T-cell (primary cell): ENCODE measurements around the gene CLDN9. TPM values are rescaled to one million over a fixed set of nuclear protein-coding genes. Genes with fewer than 3 reads are reported as not detected.

Experiments used
- ATAC-seq, 4 experiments: fragments of 200-7000 bp in 3 of 4; fragments of 150-1000 bp in 1 of 4; cut with Tn5 transposase; replicated peaks in 1 of 4; 1 replicate in 3 of 4; 2 replicates in 1 of 4; pipeline ENCODE4 v1.10.0; 2021; ENCODE audit warnings: moderate library complexity in 3 of 4, mild to moderate bottlenecking in 2 of 4, moderate number of reproducible peaks in 1 of 4
- CTCF ChIA-PET, 2 donors: fragments of 300-600 bp; sonication (Branson Sonifier 250); formaldehyde crosslinking; loops; one replicate each; lab custom pipeline; 2022; ENCODE audit warnings: antibody characterized with exemption in 2 of 2; lab: Charles Lee
- POLR2A ChIA-PET, 2 donors: fragments of 300-600 bp; sonication (Branson Sonifier 250); formaldehyde crosslinking; loops; one replicate each; lab custom pipeline; 2022; ENCODE audit warnings: antibody characterized with exemption in 2 of 2; lab: Charles Lee
- DNase-seq, 35 experiments: peaks; one replicate each; pipeline versions ENCODE4 v3.0.0 to v3.0.0-alpha.2; 2013 to 2023
- H3K27ac ChIP-seq: one replicate; pipeline ENCODE4 v1.5.1; 2013; ENCODE audit warnings: low read length
- H3K27me3 ChIP-seq, 2 experiments: replicated peaks in 1 of 2; 1 replicate in 1 of 2; 2 replicates in 1 of 2; pipeline versions ENCODE4 v1.6.1 to v1.7.0; 2013; ENCODE audit warnings: low read length in 1 of 2, mixed read lengths in 1 of 2; ENCODE audit not compliant: control insufficient read depth in 2 of 2, insufficient read depth in 2 of 2; ENCODE audit errors: extremely low read depth in 1 of 2
- H3K36me3 ChIP-seq, 2 donors: 1 replicate in 1 of 2; 2 replicates in 1 of 2; pipeline versions ENCODE4 v1.6.1 to v1.7.0; 2013; ENCODE audit warnings: low read length in 1 of 2; ENCODE audit not compliant: control insufficient read depth in 2 of 2, insufficient read depth in 1 of 2; ENCODE audit errors: extremely low read depth in 1 of 2
- H3K4me1 ChIP-seq, 2 experiments: 1 replicate in 1 of 2; 2 replicates in 1 of 2; pipeline versions ENCODE4 v1.6.1 to v1.7.0; 2013; ENCODE audit warnings: low read length in 2 of 2, mixed read lengths in 1 of 2; ENCODE audit not compliant: insufficient read depth in 2 of 2, control insufficient read depth in 1 of 2; ENCODE audit errors: extremely low read depth in 1 of 2
- H3K4me3 ChIP-seq, 2 donors: 1 replicate in 1 of 2; 2 replicates in 1 of 2; pipeline versions ENCODE4 v1.5.1 to v1.7.0; 2013; ENCODE audit warnings: mild to moderate bottlenecking in 2 of 2, low read length in 1 of 2, moderate library complexity in 1 of 2; ENCODE audit not compliant: control insufficient read depth in 1 of 2; ENCODE audit errors: extremely low read depth in 1 of 2
- H3K9me3 ChIP-seq: 2 replicates; pipeline ENCODE4 v1.7.0; 2013
- H3K27ac Mint-ChIP-seq, 2 donors: one replicate each; pipeline ENCODE4 v1.8.0; 2020 to 2021; ENCODE audit warnings: mild to moderate bottlenecking in 2 of 2, mixed read lengths in 2 of 2
- H3K27me3 Mint-ChIP-seq, 2 donors: one replicate each; pipeline ENCODE4 v1.8.0; 2021 to 2022; ENCODE audit warnings: mixed read lengths in 2 of 2
- H3K36me3 Mint-ChIP-seq: one replicate; pipeline ENCODE4 v1.8.0; 2021; ENCODE audit warnings: mixed read lengths
- H3K4me1 Mint-ChIP-seq, 3 donors: one replicate each; pipeline ENCODE4 v1.8.0; 2020 to 2022; ENCODE audit warnings: mixed read lengths in 3 of 3, mild to moderate bottlenecking in 1 of 3
- H3K4me3 Mint-ChIP-seq, 3 donors: one replicate each; pipeline ENCODE4 v1.8.0; 2020 to 2022; ENCODE audit warnings: mild to moderate bottlenecking in 3 of 3, mixed read lengths in 3 of 3, moderate library complexity in 3 of 3
- H3K9me3 Mint-ChIP-seq, 3 donors: one replicate each; pipeline ENCODE4 v1.8.0; 2020 to 2022; ENCODE audit warnings: mixed read lengths in 3 of 3
- WGBS: methylation state at CpG from one replicate; pipeline ENCODE4 v1.1.5; 2013; ENCODE audit warnings: missing lambda C conversion rate; ENCODE audit not compliant: insufficient coverage; 5-methylcytosine and 5-hydroxymethylcytosine counted together
- total RNA-seq, 35 experiments: library from RNA in 6 of 35; stranded (reverse) in 6 of 35; fragments of 120-200 nt in 1 of 35; gene quantifications; one replicate each; pipeline versions ENCODE4 v1.2.1 to v1.2.4 and lab custom pipeline; 2013 to 2026

CLDN9 gene
- total RNA-seq, 5 donors from 2014 or later (not counting 1 experiment from before 2014, with no cell fraction given): 0.16 TPM; not detected in 4

DNA sequence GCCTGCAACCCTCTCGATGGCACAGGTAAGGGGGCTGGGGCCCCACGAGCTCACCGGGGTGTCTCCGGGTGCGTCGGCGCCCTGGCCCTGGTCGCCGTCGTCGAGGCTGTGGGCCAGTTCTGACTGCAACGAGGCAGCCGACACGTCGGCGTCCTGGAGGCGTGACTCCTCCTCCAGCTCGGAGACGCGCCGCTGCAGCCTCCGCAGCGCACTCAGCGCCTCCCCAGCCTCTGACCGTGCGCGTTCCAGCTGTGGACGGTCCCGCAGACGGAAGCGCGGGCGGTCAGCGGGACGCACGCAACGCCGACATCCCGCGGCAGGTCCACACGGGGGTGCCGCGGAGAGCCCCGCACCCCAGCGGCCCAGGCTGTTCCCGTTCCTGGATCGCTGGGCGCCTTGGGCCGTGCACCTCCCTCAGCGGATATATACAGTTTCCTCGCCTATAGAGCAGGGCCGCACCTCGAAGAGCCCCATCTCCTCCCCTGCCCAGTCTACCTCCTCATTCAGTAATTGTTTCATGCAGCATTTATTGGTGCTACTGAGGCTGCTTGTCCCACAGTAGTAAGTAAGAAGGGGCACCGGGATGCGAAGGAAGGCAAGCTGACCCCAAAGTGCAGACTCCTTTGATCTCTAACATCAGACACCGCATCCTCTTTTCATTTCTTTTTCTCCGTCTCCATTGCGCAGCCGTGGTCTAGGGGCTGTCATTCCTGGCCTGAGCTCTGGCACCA is 16.9 kb downstream of the CLDN9 start:
- no peaks in the 10 kb centered on the region for H3K9me3 ChIP-seq
- no peak overlapping the region for H3K27ac ChIP-seq
- CTCF ChIA-PET: interaction anchor here in 1 of 2 donors (0.6 to 1.1 kb wide), 2 partner anchors 25 to 26 kb away, joined by 3 to 6 read pairs; no protein-coding TSS in a partner anchor
- H3K27me3 ChIP-seq: peaks cover 7 to 61% of the 10 kb centered on the region in 2 experiments
- 7% methylated on average over 54 of the region's 59 CpGs for WGBS
- H3K36me3 Mint-ChIP-seq: peaks cover 9% of the 10 kb centered on the region
- peaks cover 35 to 39% of the 10 kb centered on the region in 2 donors for H3K27me3 Mint-ChIP-seq
- peak; percentile 23 to 51 (median 37) for ATAC-seq
- peaks cover 15 to 26% of the 10 kb centered on the region in 2 donors for H3K36me3 ChIP-seq
- no peaks in the 10 kb centered on the region for H3K9me3 Mint-ChIP-seq
- H3K4me1 Mint-ChIP-seq: peaks cover 19 to 36% (median 29%) of the 10 kb centered on the region in 3 donors
- H3K4me3 ChIP-seq: peak overlapping the region in 1 of 2 donors; percentile 35
- DNase-seq: peak in 5 of 35 experiments; percentile 30 to 59 (median 35)
- H3K4me1 ChIP-seq: peaks cover 3 to 38% of the 10 kb centered on the region in 2 experiments
- POLR2A ChIA-PET: interaction anchor here in 1 of 2 donors (0.6 kb wide), 1 partner anchor 77 kb away, joined by 3 read pairs; no protein-coding TSS in a partner anchor
- H3K4me3 Mint-ChIP-seq: peak overlapping the region; percentile 44 to 74 (median 62)
- H3K27ac Mint-ChIP-seq: no peak overlapping the region

DNA sequence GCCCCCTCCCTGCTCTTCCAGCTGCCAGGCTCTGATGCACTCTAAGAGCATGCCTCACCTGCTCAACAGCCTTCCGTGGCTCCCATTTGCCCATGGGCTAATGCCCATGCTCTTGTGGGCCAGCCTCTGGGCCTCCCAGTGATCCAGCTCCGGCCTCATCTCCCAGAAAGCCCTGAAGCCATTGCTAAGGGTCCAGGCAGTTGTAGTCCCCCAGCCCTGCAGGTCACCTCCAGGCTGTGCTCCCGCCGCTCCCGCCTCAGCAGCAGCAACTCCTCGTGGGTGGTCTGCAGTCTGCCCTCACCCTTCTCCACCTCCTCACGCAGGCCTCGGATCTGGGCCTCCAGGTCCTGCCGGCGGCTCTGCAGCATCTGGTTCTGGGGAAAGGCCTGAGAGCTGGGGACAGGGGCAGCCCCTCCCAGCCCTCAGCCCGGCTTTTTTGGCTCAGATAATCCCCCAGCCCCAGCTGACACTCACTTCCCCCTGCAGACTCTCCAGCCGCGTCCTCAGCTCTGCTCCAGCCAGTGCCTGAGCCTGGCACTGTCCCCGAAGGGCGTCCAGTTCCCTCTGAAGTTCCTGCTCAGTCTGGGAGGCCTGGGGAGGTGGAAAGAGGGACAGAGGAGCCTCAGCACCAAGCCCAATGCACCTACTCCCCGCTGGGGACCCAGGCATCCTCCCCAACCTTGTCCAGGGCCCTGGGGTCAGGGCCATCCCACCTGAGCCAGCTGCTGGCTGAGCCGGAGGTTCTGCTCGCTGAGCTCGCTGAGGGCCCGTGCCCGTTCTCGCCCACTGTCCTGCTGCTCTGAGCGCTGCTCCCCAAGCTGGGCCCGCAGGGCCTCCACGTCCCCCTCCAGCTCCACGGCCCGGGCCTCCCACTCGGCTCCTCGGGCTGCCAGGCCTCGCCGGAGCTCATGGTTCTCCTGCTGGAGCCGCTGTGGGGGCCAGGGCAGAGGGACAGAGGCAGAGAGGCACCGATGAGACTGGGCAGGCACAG is 17.8 kb downstream of the CLDN9 start:
- no peak overlapping the region for H3K4me3 ChIP-seq
- H3K9me3 Mint-ChIP-seq: no peaks in the 10 kb centered on the region
- DNase-seq: no peak
- WGBS: 81% methylated on average over 29 of the region's 33 CpGs
- H3K4me3 Mint-ChIP-seq: peak overlapping the region; percentile 44 to 74 (median 62)
- no peak for ATAC-seq
- H3K4me1 ChIP-seq: peaks cover 3 to 32% of the 10 kb centered on the region in 2 experiments
- H3K36me3 ChIP-seq: peaks cover 15 to 22% of the 10 kb centered on the region in 2 donors
- CTCF ChIA-PET: interaction anchor here (1.0 to 2.0 kb wide), 3 partner anchors 23 to 100 kb away, joined by 3 to 28 read pairs (median 3); no protein-coding TSS in a partner anchor
- POLR2A ChIA-PET: interaction anchor here in 1 of 2 donors (0.6 kb wide), 1 partner anchor 1841 kb away, joined by 3 read pairs; no protein-coding TSS in a partner anchor
- peaks cover 19 to 40% (median 28%) of the 10 kb centered on the region in 3 donors for H3K4me1 Mint-ChIP-seq
- H3K27ac ChIP-seq: no peak overlapping the region
- peaks cover 7 to 69% of the 10 kb centered on the region in 2 experiments for H3K27me3 ChIP-seq
- H3K9me3 ChIP-seq: no peaks in the 10 kb centered on the region
- peaks cover 9% of the 10 kb centered on the region for H3K36me3 Mint-ChIP-seq
- H3K27ac Mint-ChIP-seq: no peak overlapping the region
- peaks cover 40 to 48% of the 10 kb centered on the region in 2 donors for H3K27me3 Mint-ChIP-seq

DNA sequence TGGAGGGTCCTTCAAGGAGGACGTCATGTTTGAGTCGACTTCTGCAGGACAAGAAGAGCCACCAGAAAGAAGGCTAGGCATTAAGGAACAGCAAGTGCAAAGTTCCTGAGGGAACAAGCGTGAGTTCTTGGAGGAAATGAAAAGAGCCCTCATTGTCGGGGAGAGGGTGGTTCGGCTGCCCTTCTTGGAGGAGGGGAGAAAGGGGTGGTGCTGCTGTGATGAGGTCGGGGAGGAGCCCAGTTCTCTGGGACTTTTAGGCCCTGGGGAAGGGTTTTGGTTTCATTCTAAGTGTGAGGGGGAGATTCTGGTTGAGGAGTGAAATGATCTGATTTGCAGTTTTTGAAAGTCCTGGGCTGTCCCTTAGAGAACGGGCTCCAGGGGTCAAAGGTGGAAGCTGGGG is 19.9 kb downstream of the CLDN9 start:
- Mint-ChIP-seq H3K4me1 (peaks cover 25 to 44% (median 35%) of the 10 kb centered on the region in 3 donors), H3K4me3 (no peak overlapping the region), H3K9me3 (no peaks in the 10 kb centered on the region), H3K27ac (peak overlapping the region in 1 of 2 donors; percentile 55), H3K27me3 (peaks cover 51 to 60% of the 10 kb centered on the region in 2 donors), H3K36me3 (no peaks in the 10 kb centered on the region)
- no peak overlapping the region for H3K27ac ChIP-seq
- H3K27me3 ChIP-seq: peaks cover 7 to 89% of the 10 kb centered on the region in 2 experiments
- 36% methylated on average over 5 of the region's 7 CpGs for WGBS
- H3K4me1 ChIP-seq: peaks cover 3 to 45% of the 10 kb centered on the region in 2 experiments
- no peaks in the 10 kb centered on the region for H3K9me3 ChIP-seq
- ChIA-PET POLR2A (interaction anchor here in 1 of 2 donors (0.6 kb wide), 1 partner anchor 45 kb away, joined by 3 read pairs; no protein-coding TSS in a partner anchor), CTCF (interaction anchor here (0.7 to 1.3 kb wide), 3 partner anchors 12 to 225 kb away, joined by 3 to 7 read pairs (median 5); partner anchors contain the start of gene TNFRSF12A (in 1 of the 2))
- ATAC-seq (no peak), DNase-seq (no peak)
- H3K36me3 ChIP-seq: peaks cover 0 to under 1% of the 10 kb centered on the region in 2 donors
- H3K4me3 ChIP-seq: no peak overlapping the region

DNA sequence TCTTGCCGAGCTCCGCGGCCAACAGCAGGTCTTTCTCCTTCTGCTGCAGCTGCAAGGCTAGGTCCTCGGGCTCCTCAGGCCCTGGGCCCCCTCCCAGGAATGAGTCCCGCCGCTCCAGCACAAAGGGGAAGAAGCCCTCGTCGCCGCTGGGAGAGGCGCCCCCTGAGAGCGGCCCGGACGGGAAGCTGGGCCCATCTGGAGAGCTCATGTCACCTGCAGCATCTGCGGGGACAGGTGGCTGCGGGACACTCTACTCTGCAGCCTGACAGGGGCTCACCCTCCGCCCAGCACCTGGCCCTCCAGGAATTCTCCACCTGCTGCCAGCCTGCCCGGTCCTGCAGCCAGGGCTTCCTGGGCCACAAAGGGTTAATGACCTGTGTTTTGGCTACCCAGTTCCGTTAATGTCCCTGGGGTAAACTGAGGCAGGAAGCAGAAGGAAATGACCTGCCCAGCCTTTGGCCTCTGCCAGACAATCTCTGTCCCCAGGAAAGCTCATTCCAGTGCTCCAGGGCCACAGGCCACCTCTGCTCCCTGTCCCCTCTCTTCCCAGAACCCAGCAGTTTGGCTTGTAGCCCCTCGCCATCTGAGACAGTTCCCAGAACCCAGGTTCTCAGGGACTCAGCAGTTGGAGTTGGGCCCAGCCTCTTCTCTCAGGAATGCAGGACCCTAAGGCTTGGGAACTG is 22.7 kb downstream of the CLDN9 start:
- H3K36me3 Mint-ChIP-seq: no peaks in the 10 kb centered on the region
- DNase-seq: no peak

DNA sequence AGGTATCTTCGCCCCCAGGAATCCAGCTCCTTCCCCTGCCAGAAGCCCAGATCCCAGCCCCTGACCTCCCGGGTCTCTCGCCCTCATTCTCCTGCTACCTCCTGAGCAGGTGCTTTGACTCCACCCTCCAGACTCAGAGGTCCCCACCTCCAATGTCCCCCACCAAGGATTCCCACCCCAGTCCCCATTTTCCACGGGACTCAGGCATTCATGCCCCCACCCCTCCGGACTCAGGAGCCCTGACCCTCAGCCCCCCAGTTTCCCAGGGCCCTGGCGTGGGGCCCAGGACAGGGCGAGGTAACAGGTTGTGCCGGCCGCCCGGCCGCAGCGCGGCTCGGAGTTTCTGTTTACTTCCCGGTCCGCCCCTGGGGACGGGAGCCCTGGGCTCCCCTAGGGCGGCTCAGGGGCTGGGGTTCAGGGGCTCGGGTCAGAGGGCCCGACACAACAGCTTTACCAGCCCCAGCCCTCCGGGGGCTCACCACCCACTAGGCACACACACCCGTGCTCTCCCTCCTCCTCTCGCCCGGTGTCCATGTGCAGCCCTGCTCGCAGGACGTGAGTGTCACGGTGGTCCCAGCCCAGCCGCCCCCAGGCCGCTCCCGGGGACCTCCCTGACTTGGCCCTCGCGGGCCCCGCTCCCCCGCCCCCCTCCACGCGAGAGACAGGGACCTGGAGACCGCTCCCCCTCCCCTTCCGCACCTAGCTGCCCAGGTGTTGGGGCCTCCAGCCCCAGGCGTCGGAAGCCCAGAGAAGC is 23.4 kb downstream of the CLDN9 start:
- ChIA-PET CTCF (interaction anchor here in 1 of 2 donors (0.6 to 1.0 kb wide), 2 partner anchors 8 kb away, joined by 4 to 5 read pairs; no protein-coding TSS in a partner anchor), POLR2A (interaction anchor here (0.6 kb wide), 2 partner anchors 10 to 111 kb away, joined by 5 to 8 read pairs; no protein-coding TSS in a partner anchor)
- Mint-ChIP-seq H3K27ac (peak overlapping the region in 1 of 2 donors; percentile 43), H3K36me3 (no peaks in the 10 kb centered on the region), H3K4me1 (peaks cover 8 to 19% (median 17%) of the 10 kb centered on the region in 3 donors), H3K27me3 (peaks cover 53 to 80% of the 10 kb centered on the region in 2 donors), H3K9me3 (no peaks in the 10 kb centered on the region), H3K4me3 (peak overlapping the region in 1 of 3 donors; percentile 35)
- Histone ChIP-seq H3K27me3 (peaks cover 10 to 95% of the 10 kb centered on the region in 2 experiments), H3K36me3 (no peaks in the 10 kb centered on the region), H3K4me3 (peak overlapping the region in 1 of 2 donors; percentile 10), H3K27ac (no peak overlapping the region), H3K9me3 (no peaks in the 10 kb centered on the region), H3K4me1 (peaks cover 0 to 18% of the 10 kb centered on the region in 2 experiments)
- DNase-seq (no peak), ATAC-seq (peak in 2 of 4 experiments; percentile 17 to 30)
- WGBS: 6% methylated on average over 29 of the region's 40 CpGs

More for the DNA sequence above, 22.7 kb downstream of the CLDN9 start:
- CTCF ChIA-PET: interaction anchor here in 1 of 2 donors (0.6 to 1.0 kb wide), 2 partner anchors 8 to 9 kb away, joined by 4 to 5 read pairs; no protein-coding TSS in a partner anchor
- Histone ChIP-seq H3K4me1 (peaks cover 0 to 19% of the 10 kb centered on the region in 2 experiments), H3K36me3 (no peaks in the 10 kb centered on the region), H3K4me3 (no peak overlapping the region), H3K27me3 (peaks cover 10 to 98% of the 10 kb centered on the region in 2 experiments), H3K27ac (no peak overlapping the region), H3K9me3 (no peaks in the 10 kb centered on the region)
- peaks cover 8 to 19% (median 19%) of the 10 kb centered on the region in 3 donors for H3K4me1 Mint-ChIP-seq
- peak overlapping the region in 1 of 3 donors; percentile 35 for H3K4me3 Mint-ChIP-seq
- POLR2A ChIA-PET: interaction anchor here (0.6 kb wide), 2 partner anchors 10 to 112 kb away, joined by 5 to 8 read pairs; no protein-coding TSS in a partner anchor
- H3K9me3 Mint-ChIP-seq: no peaks in the 10 kb centered on the region
- WGBS: 33% methylated on average over 18 of the region's 19 CpGs
- no peak for ATAC-seq
- H3K27ac Mint-ChIP-seq: peak overlapping the region in 1 of 2 donors; percentile 43
- peaks cover 52 to 76% of the 10 kb centered on the region in 2 donors for H3K27me3 Mint-ChIP-seq
